ENCODE data around the gene TTLL8. TPM values are rescaled to one million over a fixed set of nuclear protein-coding genes. Genes with fewer than 3 reads are reported as not detected.

Gene TTLL8
- total and polyA plus RNA-seq, 2 of the 8 experiments (the other 6 are each of a cell fraction or from before 2014, with no cell fraction given): not detected

GRCh38 chr22:50044485-50045118, 13.5 kb downstream of the TTLL8 start:
- Histone ChIP-seq H3K36me3 (ENCODE audit: control insufficient read depth in 2 of 4, insufficient read depth in 4 of 4, low read length in 3 of 4) (no peaks in the 10 kb centered on the region), H3K23ac (ENCODE audit: insufficient read length) (no peak overlapping the region), H4K5ac (ENCODE audit: insufficient read length, low read depth, low read length) (no peak overlapping the region), H3K14ac (ENCODE audit: insufficient read length) (no peak overlapping the region), H2BK120ac (replicated peaks; ENCODE audit: low read depth, low read length) (no peak overlapping the region), H3K18ac (ENCODE audit: extremely low read depth, low read length) (no peak overlapping the region), H2BK20ac (ENCODE audit: low read length) (no peak overlapping the region), H2BK5ac (ENCODE audit: low read depth, low read length) (no peak overlapping the region), H3K79me2 (ENCODE audit: control insufficient read depth in 1 of 2, insufficient read depth in 2 of 2, low read length in 2 of 2) (no peaks in the 10 kb centered on the region), H2BK15ac (ENCODE audit: low read length) (no peak overlapping the region), H3K9me3 (ENCODE audit: insufficient read depth in 2 of 2, low read depth in 1 of 2, low read length in 1 of 2) (peaks cover 0 to 5% of the 10 kb centered on the region in 2 experiments; a peak in 2 of 4 replicates), H3K9ac (replicated peaks in 1 of 4; ENCODE audit: extremely low read depth in 1 of 4, low read depth in 3 of 4, low read length in 3 of 4) (no peak overlapping the region), H3K4me3 (ENCODE audit: extremely low read depth in 1 of 4, insufficient read depth in 2 of 4, low read depth in 3 of 4, low read length in 4 of 4) (no peak overlapping the region), H2AFZ (ENCODE audit: low read length) (no peak overlapping the region), H3K23me2 (ENCODE audit: low read depth, low read length) (no peaks in the 10 kb centered on the region), H4K8ac (ENCODE audit: extremely low read depth, insufficient read depth, low read length) (peak overlapping the region; percentile 68; the same call in 1 of the 2 replicates), H4K20me1 (replicated peaks in 1 of 2; ENCODE audit: control insufficient read depth in 1 of 2, insufficient read depth in 2 of 2, low read length in 2 of 2) (no peaks in the 10 kb centered on the region), H2BK12ac (ENCODE audit: low read depth, low read length) (no peak overlapping the region), H3K79me1 (ENCODE audit: low read depth, low read length) (no peaks in the 10 kb centered on the region), H4K91ac (replicated peaks; ENCODE audit: insufficient read length, low read length) (no peak overlapping the region), H3K4ac (replicated peaks; ENCODE audit: insufficient read length, low read depth, low read length) (no peak overlapping the region), H3K4me2 (ENCODE audit: insufficient read depth in 1 of 2, low read depth in 2 of 2, low read length in 2 of 2) (no peak overlapping the region), H3K4me1 (replicated peaks in 1 of 4; ENCODE audit: control insufficient read depth in 3 of 4, insufficient read depth in 4 of 4, low read length in 3 of 4) (no peaks in the 10 kb centered on the region; a peak in 1 of 7 replicates), H3K27me3 (replicated peaks in 1 of 4; ENCODE audit: control insufficient read depth in 3 of 4, extremely low read depth in 1 of 4, insufficient read depth in 3 of 4, low read length in 3 of 4) (no peaks in the 10 kb centered on the region), H2AK5ac (ENCODE audit: low read depth, low read length) (no peak overlapping the region), H3K27ac (ENCODE audit: low read depth, low read length) (no peak overlapping the region), H3K56ac (replicated peaks; ENCODE audit: insufficient read length, low read depth, low read length) (no peak overlapping the region)
- 89% methylated on average over 30 of the region's 30 CpGs; no CpG with 5 or more reads in 1 of the 2 experiments for WGBS, 2 experiments (ENCODE audit: extremely low coverage in 1 of 2, insufficient coverage in 1 of 2, insufficient read length in 1 of 2, insufficient replicate concordance in 2 of 2, low coverage in 1 of 2, low lambda C conversion rate in 2 of 2, missing lambda C conversion rate in 1 of 2)
- CTCF ChIA-PET (ENCODE audit: partially characterized antibody): interaction anchor here (2.5 kb wide), 1 partner anchor 15 kb away, joined by 8 read pairs; no protein-coding TSS in a partner anchor
- DNase-seq (ENCODE audit: low read depth in 1 of 2, low spot score in 2 of 2): no peak
- POLR2A ChIA-PET (ENCODE audit: partially characterized antibody): interaction anchor here (0.8 kb wide), 1 partner anchor 31 kb away, joined by 3 read pairs; no protein-coding TSS in a partner anchor
- FAIRE-seq: no peak
- TF ChIP-seq ZNF274 (IDR thresholded peaks at IDR 0.05; ENCODE audit: borderline replicate concordance, extremely low read depth, low read length) (no peak), SUZ12 (IDR thresholded peaks at IDR 0.05; ENCODE audit: low read length) (no peak), KDM1A (IDR thresholded peaks at IDR 0.05; ENCODE audit: borderline replicate concordance, low read length) (no peak), TBP (IDR thresholded peaks at IDR 0.05; ENCODE audit: low read depth, low read length) (no peak), CREB1 (IDR thresholded peaks at IDR 0.05) (no peak)

Measured in H1 (cell line).